ENCODE measurements around the gene NCOA1.

The NCOA1 gene

DNA sequence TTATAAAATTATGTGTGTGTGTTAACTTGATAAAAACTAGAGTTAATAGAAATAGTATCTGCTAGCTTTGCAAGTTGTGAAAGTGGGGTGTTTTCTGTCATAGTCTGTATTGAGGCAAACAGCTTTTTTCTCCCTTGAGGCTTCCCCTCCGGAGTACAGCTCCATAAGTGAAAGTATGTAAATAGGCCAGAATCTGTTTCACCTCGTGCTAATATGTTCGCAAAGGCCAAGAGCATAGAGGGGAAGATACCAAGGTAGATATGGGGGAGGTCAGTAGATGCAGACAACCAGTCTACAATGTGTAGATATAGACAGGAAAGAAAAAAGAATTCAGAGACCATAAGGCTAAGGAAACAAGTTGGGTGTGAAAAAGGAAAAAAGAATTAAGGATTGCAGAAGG lies 229.3 kb downstream of the NCOA1 start:
- Histone ChIP-seq H3K27ac (ENCODE audit: extremely low read depth, low read depth, low read length) (no peak overlapping the region), H3K4me3 (ENCODE audit: low read depth, low read length) (no peak overlapping the region), H3K9me3 (ENCODE audit: control insufficient read depth, insufficient read depth, low read depth, low read length) (no peaks in the 10 kb centered on the region), H3K36me3 (ENCODE audit: control insufficient read depth in 2 of 2, insufficient read depth in 1 of 2, low read length in 2 of 2) (peaks cover 0 to 5% of the 10 kb centered on the region in 2 experiments; a peak in 2 of 3 replicates), H3K4me1 (ENCODE audit: control insufficient read depth, insufficient read depth, low read length) (no peaks in the 10 kb centered on the region; the same call in 1 of the 2 replicates)
- no peak for TF ChIP-seq ZNF366 (tag by site-specific recombination; conservative IDR thresholded peaks at IDR 0.05)
- TF ChIP-seq, protein P1, sequence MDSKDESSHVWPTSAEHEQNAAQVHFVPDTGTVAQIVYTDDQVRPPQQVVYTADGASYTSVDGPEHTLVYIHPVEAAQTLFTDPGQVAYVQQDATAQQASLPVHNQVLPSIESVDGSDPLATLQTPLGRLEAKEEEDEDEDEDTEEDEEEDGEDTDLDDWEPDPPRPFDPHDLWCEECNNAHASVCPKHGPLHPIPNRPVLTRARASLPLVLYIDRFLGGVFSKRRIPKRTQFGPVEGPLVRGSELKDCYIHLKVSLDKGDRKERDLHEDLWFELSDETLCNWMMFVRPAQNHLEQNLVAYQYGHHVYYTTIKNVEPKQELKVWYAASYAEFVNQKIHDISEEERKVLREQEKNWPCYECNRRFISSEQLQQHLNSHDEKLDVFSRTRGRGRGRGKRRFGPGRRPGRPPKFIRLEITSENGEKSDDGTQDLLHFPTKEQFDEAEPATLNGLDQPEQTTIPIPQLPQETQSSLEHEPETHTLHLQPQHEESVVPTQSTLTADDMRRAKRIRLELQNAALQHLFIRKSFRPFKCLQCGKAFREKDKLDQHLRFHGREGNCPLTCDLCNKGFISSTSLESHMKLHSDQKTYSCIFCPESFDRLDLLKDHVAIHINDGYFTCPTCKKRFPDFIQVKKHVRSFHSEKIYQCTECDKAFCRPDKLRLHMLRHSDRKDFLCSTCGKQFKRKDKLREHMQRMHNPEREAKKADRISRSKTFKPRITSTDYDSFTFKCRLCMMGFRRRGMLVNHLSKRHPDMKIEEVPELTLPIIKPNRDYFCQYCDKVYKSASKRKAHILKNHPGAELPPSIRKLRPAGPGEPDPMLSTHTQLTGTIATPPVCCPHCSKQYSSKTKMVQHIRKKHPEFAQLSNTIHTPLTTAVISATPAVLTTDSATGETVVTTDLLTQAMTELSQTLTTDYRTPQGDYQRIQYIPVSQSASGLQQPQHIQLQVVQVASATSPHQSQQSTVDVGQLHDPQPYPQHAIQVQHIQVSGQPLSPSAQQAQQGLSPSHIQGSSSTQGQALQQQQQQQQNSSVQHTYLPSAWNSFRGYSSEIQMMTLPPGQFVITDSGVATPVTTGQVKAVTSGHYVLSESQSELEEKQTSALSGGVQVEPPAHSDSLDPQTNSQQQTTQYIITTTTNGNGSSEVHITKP (tag by site-specific recombination; IDR thresholded peaks at IDR 0.05): peak; percentile 85
- CTCF ChIA-PET: no interaction called here
- POLR2A ChIA-PET: no interaction called here

DNA sequence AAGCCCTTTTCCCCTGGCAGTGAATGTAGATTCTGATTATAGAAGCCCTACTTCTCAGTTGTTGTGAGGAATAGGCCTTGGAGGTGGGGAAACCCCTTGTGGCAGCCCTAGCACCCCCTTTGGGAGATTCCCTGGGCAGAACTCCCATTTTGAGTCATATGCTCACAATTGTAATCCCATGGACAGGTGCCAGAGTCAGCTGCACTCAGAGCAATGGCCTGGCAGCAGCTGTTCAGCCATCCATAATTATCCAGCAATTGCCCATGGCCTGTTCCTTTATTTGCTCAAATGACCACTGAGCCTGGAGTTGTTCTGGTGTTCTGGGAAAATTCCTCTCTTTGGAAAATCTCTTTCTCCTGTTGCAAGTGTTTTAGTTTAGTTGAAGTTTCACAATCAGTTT lies 230.4 kb downstream of the NCOA1 start:
- Histone ChIP-seq H3K27ac (ENCODE audit: extremely low read depth, low read depth, low read length) (no peak overlapping the region), H3K36me3 (ENCODE audit: control insufficient read depth in 2 of 2, insufficient read depth in 1 of 2, low read length in 2 of 2) (peaks cover 0 to 5% of the 10 kb centered on the region in 2 experiments; a peak in 2 of 3 replicates), H3K9me3 (ENCODE audit: control insufficient read depth, insufficient read depth, low read depth, low read length) (no peaks in the 10 kb centered on the region), H3K4me3 (ENCODE audit: low read depth, low read length) (no peak overlapping the region), H3K4me1 (ENCODE audit: control insufficient read depth, insufficient read depth, low read length) (no peaks in the 10 kb centered on the region; the same call in 1 of the 2 replicates)
- TF ChIP-seq ZNF624 (tag by site-specific recombination; IDR thresholded peaks at IDR 0.05) (no peak), ZNF202 (tag by site-specific recombination; IDR thresholded peaks at IDR 0.05; ENCODE audit: borderline replicate concordance) (no peak), GLIS2 (tag by site-specific recombination; IDR thresholded peaks at IDR 0.05) (no peak), ZNF341 (tag by site-specific recombination; IDR thresholded peaks at IDR 0.05; ENCODE audit: low read depth) (no peak), ZNF549 (tag by site-specific recombination; IDR thresholded peaks at IDR 0.05) (no peak), ZNF138 (tag by site-specific recombination; IDR thresholded peaks at IDR 0.05; ENCODE audit: borderline replicate concordance) (no peak), ZNF394 (tag by site-specific recombination; IDR thresholded peaks at IDR 0.05; ENCODE audit: borderline replicate concordance) (no peak), ZNF114 (tag by site-specific recombination; IDR thresholded peaks at IDR 0.05) (no peak), ZIC2 (tag by site-specific recombination; IDR thresholded peaks at IDR 0.05) (no peak), ZNF561 (tag by site-specific recombination; IDR thresholded peaks at IDR 0.05; ENCODE audit: borderline replicate concordance) (no peak), ZNF558 (tag by site-specific recombination; IDR thresholded peaks at IDR 0.05) (no peak), ZNF175 (tag by site-specific recombination; IDR thresholded peaks at IDR 0.05) (no peak), ZBTB21 (tag by site-specific recombination; IDR thresholded peaks at IDR 0.05) (no peak), SALL2 (tag by site-specific recombination; IDR thresholded peaks at IDR 0.05; ENCODE audit: borderline replicate concordance) (no peak), ZNF571 (tag by site-specific recombination; IDR thresholded peaks at IDR 0.05) (no peak), ZBTB7A (tag by site-specific recombination; IDR thresholded peaks at IDR 0.05; ENCODE audit: low read depth) (no peak)
- TF ChIP-seq, protein P2, sequence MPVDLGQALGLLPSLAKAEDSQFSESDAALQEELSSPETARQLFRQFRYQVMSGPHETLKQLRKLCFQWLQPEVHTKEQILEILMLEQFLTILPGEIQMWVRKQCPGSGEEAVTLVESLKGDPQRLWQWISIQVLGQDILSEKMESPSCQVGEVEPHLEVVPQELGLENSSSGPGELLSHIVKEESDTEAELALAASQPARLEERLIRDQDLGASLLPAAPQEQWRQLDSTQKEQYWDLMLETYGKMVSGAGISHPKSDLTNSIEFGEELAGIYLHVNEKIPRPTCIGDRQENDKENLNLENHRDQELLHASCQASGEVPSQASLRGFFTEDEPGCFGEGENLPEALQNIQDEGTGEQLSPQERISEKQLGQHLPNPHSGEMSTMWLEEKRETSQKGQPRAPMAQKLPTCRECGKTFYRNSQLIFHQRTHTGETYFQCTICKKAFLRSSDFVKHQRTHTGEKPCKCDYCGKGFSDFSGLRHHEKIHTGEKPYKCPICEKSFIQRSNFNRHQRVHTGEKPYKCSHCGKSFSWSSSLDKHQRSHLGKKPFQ (tag by site-specific recombination; IDR thresholded peaks at IDR 0.05): no peak
- TF ChIP-seq, protein P3, sequence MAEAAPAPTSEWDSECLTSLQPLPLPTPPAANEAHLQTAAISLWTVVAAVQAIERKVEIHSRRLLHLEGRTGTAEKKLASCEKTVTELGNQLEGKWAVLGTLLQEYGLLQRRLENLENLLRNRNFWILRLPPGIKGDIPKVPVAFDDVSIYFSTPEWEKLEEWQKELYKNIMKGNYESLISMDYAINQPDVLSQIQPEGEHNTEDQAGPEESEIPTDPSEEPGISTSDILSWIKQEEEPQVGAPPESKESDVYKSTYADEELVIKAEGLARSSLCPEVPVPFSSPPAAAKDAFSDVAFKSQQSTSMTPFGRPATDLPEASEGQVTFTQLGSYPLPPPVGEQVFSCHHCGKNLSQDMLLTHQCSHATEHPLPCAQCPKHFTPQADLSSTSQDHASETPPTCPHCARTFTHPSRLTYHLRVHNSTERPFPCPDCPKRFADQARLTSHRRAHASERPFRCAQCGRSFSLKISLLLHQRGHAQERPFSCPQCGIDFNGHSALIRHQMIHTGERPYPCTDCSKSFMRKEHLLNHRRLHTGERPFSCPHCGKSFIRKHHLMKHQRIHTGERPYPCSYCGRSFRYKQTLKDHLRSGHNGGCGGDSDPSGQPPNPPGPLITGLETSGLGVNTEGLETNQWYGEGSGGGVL (tag by site-specific recombination; IDR thresholded peaks at IDR 0.05): no peak
- ChIA-PET POLR2A (interaction anchor here (0.7 kb wide), 1 partner anchor 129 kb away, joined by 3 read pairs; no protein-coding TSS in a partner anchor), CTCF (interaction anchor here (0.9 kb wide), 1 partner anchor 312 kb away, joined by 3 read pairs; no protein-coding TSS in a partner anchor)
